A549 (cell line): Measurements from ENCODE around the gene DIS3L2.

Experiments
- CEBPB ChIP-seq, 2 experiments: fragments of >200 bp in 1 of 2; sonication (Bioruptor Twin) in 1 of 2; formaldehyde crosslinking in 1 of 2; IDR thresholded peaks; 2 replicates each; pipeline ENCODE4 v1.6.1; 2012 to 2016
- CHD2 ChIP-seq: fragments of 150-350 bp; IDR thresholded peaks from 2 replicates; pipeline ENCODE4 v1.6.1; 2014; ENCODE audit warnings: low read length; ENCODE audit not compliant: partially characterized antibody
- JUN ChIP-seq, 2 experiments: fragments of >200 bp; sonication (Bioruptor Twin); formaldehyde crosslinking; IDR thresholded peaks; 2 replicates in 1 of 2; 3 replicates in 1 of 2; pipeline ENCODE4 v1.6.1; 2016 to 2017
- MAFK ChIP-seq: fragments of 450-650 bp; IDR thresholded peaks from 2 replicates; pipeline ENCODE4 v1.6.1; 2014; ENCODE audit not compliant: partially characterized antibody
- POLR2A ChIP-seq: IDR thresholded peaks from 2 replicates; pipeline ENCODE4 v1.6.1; 2012; ENCODE audit warnings: mild to moderate bottlenecking, low read length
- TF ChIP-seq, protein P1 (sequence below): fragments of >200 bp; sonication (Bioruptor Twin); formaldehyde crosslinking; IDR thresholded peaks from 3 replicates; pipeline ENCODE4 v1.5.1; 2016
- TF ChIP-seq, protein P2 (sequence below): IDR thresholded peaks from 2 replicates; pipeline ENCODE4 v1.6.1; 2012
- TF ChIP-seq, protein P3 (sequence below): IDR thresholded peaks from 2 replicates; pipeline ENCODE4 v1.6.1; 2012

DNA sequence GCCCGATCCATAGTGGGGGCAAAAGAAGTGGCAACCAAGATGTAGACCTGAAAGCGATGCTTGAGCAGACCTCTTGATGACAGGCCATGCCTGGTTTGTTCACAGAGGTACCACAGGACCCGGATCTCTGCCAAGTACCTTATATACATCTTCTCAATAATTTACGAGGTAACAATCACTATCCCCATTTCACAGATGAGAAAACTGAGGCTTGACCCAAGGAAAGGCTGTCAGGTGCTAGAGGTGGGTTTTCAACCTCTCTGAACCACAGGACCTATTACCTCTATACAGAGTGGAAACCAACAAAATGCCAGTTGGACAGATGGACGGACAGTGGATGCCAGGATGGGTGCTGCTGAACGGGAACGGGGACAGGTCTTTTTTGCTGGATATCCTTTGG is 13.8 kb upstream of the DIS3L2 start:
- TF ChIP-seq, protein P1, sequence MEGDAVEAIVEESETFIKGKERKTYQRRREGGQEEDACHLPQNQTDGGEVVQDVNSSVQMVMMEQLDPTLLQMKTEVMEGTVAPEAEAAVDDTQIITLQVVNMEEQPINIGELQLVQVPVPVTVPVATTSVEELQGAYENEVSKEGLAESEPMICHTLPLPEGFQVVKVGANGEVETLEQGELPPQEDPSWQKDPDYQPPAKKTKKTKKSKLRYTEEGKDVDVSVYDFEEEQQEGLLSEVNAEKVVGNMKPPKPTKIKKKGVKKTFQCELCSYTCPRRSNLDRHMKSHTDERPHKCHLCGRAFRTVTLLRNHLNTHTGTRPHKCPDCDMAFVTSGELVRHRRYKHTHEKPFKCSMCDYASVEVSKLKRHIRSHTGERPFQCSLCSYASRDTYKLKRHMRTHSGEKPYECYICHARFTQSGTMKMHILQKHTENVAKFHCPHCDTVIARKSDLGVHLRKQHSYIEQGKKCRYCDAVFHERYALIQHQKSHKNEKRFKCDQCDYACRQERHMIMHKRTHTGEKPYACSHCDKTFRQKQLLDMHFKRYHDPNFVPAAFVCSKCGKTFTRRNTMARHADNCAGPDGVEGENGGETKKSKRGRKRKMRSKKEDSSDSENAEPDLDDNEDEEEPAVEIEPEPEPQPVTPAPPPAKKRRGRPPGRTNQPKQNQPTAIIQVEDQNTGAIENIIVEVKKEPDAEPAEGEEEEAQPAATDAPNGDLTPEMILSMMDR = no peak
- TF ChIP-seq, protein P2, sequence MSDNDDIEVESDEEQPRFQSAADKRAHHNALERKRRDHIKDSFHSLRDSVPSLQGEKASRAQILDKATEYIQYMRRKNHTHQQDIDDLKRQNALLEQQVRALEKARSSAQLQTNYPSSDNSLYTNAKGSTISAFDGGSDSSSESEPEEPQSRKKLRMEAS = no peak
- TF ChIP-seq CEBPB (IDR thresholded peaks at IDR 0.05) = no peak
- no peak for TF ChIP-seq MAFK
- no peak for TF ChIP-seq POLR2A
- TF ChIP-seq JUN (IDR thresholded peaks at IDR 0.05) = no peak
- no peak for TF ChIP-seq CHD2
- TF ChIP-seq, protein P3, sequence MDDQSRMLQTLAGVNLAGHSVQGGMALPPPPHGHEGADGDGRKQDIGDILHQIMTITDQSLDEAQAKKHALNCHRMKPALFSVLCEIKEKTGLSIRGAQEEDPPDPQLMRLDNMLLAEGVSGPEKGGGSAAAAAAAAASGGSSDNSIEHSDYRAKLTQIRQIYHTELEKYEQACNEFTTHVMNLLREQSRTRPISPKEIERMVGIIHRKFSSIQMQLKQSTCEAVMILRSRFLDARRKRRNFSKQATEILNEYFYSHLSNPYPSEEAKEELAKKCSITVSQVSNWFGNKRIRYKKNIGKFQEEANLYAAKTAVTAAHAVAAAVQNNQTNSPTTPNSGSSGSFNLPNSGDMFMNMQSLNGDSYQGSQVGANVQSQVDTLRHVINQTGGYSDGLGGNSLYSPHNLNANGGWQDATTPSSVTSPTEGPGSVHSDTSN = no peak
